CD4-positive, alpha-beta T cell treated with Interleukin-17A for 1 hour (primary cell): ENCODE data around the gene DAB2IP.
"Not testable (repeated sequence)": the region's sequence is repeated elsewhere in the genome, so short reads cannot be mapped to it uniquely, and the experiment has no call there.

Source experiments
- DNase-seq: peaks from one replicate; pipeline ENCODE4 v3.0.0-alpha.2; 2020

The DAB2IP gene

DNA sequence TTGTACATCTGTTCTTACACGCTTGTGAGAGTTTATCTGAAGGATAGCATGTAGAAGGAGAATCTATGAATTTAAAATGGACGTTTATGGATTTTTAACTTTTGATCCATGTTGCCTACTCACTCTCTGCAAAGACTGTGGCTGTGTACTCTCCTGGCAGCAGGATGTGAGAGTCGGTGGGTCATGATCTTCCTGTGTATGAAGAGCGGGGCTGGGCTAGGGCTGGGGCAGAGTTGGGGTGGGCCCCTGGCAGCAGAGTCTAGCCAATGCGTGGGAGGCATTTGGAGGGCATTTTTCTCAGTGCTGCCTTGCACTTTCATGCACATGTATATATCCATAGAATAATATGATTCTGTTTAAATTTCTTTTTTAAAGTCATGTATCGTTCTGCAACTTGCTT, 24.0 kb upstream of the DAB2IP start:
- no peak for DNase-seq

DNA sequence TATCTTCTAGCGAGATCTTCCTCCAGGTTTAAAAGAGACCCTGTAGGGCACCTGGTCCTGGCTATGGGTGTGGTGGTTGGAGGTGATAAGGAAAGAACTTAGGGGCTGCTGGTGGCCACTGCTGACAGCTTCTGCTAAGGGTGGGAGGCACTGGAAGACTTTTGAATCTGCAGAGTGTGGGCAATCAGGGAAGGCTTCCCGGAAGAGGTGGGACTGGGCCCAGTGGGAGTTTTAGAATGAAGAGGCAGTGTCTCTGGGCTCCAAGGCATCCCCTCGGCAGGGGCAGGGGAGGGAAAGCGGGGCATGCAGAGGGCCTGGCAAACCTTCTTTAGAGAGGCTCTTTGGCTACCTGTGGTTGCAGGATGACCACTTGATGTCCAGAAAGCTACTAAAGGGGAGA, 23.0 kb upstream of the DAB2IP start:
- DNase-seq, result no peak

DNA sequence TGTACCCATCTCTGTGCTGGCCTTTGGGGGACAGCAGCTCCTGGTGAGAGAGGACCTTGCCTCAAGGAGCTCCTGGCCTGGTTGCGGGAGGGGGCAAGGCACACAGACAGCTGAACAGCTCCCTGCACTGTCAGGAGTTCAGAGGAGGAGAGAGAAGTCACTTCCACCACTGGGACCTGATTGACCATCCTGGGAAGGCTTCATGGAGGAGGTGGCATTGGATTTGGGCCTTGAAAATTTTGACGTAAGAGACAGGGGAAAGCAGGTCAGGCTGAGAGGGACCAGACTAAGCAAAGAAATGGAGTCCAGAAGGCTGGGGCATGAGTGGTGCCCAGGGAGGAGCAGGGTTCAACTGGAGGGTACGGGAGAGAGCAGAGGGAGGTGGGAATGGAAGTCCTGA, 20.3 kb upstream of the DAB2IP start:
- DNase-seq, result no peak

DNA sequence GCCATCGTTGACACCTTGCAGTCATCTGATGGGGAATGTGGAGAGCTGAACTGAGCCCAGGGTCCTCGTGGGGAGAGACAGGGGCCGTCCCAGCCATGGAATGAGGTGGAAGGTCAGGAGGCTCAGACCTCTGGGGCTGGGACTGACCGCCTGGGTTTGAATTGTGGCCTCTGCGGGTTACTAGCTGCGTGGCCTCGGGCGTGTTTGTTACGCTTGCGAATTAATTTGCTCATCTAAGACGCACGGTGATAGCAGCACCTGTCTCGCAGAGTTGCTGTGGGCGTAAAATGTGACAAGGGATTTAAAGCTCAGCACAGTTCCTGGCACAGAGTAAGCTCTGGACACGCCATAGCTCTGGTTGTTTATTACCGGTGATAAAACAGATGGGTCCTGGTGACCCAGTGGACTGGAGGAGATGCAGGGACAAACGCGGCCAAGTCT, 19.4 kb upstream of the DAB2IP start:
- no peak for DNase-seq

DNA sequence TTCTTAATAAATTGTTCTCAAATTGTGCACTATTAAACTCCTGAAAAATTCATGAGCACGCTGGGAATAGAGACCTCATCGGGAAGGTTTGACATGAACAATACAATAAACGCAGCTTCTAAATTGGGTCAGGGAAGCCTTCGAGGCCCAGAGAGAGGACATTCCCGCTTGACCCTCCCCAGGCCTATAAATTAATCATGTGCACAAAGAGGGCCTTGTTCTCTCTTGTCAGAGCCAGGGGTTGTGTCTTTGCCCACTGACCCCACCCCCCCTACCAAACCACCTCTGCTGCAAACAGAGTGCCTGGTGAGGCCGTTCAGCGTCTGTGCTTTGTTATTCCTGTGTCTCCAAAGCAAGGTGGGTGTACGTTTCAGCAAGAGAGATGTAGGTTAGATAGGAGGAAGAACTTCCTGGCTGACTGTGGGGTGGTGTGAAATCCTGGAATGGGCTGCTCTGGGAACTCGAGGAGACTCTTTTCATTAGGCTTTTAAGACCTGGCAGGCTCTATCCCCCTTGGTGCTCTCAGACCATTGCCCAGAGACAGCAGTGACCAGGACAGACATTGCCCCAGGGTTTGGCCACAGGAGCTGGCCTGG, 18.2 kb upstream of the DAB2IP start:
- no peak for DNase-seq

DNA sequence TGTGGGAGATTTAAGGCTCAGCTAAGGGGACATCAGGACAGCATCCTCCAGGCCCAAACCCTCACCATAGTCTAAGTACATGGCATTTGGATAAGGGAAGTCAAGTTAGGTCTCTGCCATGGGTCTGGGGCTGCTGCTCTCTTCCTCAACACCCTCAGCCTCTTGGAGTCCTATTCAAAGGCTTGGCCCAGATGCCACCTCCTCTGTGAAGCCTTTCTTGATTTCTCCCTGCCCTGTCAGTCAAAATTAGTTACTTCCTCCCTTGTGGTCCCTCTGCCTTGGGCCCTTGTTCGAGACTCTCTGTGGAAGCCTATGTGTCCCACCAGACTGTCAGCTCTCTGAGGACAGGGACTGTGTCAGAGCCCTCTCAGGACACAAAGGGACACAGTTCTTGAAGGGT, 17.7 kb upstream of the DAB2IP start:
- no peak for DNase-seq

DNA sequence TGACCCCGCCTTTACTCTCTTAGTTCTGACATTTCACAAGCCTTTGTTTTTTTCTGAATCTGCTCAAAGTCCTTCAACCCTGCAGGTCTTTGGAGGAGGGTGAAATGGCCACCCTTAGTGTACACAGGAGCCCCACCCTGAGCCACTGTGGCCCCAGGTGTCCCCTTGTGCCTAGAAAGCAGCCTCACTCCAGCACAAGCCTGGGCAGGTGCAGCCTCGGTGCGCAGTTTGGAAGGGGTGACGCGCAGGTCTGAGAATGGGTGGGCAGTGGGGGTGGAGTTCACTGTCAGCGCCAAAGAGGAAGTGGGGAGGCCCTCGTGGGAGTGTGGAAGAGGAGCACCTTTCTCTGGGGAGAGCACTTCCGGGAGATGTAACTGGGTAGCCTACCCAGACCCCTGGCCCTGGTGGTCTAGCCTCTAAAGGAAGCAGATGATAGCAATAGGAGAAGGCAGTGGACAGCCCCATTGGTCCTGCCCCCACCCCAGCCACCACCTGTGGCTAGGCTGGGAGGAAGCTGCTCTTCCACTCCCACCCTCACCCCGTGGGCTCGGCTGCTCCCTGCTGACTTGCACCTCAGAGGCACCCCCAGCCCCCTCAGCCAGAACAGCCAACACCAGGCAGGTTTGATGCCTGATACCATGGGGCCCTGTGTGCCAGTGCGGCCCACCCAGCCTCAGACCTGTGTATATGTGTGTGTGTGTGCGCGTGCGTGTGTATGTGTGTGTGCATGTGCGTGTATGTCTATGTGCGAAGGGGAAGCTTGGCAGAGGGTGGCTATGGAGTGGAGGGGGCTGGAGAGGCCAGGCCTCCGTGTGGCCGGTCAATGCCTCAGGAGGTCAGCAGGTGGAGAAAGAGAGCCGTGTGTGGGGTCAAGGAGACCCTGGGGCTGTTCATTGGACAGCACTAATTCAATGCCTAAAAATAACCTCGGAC, 16.8 kb upstream of the DAB2IP start:
- no peak for DNase-seq

DNA sequence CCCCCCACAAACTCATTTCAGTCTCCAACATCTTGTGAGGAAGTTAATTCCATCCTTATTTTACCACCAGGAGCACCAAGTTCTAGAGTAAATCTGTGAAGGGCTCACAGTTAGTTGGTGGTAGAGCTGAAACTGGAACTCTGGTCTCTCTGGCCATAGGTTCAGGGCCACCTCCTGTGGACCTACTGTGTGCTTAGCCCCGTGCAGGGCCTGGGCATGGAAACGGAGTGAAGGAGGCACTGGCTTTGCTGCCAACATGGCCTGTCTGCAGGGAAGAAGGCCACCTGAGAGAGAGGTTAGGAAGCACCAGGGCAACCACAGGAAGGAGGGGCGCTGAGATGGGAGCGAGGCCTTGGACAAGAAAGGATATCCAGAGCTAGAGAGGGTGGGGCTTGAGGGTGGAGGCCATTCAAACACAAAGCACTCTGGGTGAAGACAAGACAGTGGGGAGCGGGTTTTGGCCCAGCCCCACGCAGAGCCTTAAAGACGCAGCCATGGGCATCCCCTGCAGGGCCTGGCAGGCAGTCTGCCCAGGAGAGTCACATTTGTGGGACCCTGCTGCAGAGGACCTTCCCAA, 16.0 kb upstream of the DAB2IP start:
- no peak for DNase-seq

DNA sequence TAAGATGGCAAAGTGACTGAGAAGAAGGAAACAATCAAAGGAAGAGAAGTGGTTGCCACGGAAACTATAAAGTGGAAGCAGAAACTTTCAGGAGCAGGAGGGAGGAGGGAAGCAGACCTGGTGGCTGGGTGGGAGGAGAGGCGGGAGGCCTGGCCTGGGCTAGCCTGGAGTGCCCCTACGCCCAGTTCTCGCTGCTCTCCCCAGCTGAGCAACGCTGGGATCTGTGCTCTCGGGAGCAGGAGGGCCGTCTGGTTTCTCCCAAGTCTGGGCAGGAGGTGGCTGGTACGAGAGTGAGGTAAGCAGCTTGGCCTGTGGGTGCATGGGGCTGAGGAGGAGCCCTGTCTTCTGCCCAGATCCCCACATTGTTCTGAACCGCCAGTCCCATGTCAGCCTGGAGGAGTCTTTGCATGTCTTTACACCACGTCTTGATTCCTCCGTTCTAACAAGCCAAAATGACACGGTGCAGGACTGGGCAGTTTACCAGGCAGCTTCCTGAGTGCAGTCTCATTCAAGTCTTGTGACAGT, 15.0 kb upstream of the DAB2IP start:
- DNase-seq, result no peak

DNA sequence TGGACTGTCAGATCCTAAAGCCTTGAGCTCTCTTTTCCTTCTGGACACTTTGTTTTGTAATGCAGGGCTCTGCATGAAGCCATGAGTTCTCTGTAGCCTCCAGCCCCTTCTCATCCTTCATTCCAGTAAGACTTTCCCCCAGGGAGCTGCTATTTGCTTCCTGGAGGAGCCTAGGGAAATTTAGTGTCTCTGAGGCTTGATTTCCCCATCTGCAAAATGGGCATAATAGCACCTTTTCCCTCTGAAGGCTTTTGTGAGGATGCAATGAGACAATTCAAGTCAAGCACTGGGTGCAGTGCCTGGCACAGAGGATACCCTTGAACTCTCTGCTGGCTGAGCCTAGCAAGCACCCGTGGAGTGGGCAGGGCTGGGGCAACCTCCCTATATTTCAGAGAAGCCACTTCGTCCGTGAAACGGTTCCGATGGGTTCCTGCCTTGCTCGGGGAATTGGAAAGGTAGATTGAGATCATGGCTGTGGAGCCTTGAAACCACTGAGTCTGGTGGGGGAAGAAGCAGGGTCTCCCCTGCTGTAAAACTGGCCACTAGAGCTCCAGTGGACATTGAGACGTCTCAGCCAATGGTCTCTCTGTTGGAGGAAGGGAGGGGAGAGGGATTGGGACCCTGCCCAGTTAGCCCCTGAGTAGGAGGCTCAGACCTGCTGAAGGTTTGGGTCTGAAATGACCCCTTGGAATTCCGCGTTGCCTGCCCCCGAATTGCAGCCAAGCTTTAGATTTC, 14.3 kb upstream of the DAB2IP start:
- DNase-seq, result no peak

DNA sequence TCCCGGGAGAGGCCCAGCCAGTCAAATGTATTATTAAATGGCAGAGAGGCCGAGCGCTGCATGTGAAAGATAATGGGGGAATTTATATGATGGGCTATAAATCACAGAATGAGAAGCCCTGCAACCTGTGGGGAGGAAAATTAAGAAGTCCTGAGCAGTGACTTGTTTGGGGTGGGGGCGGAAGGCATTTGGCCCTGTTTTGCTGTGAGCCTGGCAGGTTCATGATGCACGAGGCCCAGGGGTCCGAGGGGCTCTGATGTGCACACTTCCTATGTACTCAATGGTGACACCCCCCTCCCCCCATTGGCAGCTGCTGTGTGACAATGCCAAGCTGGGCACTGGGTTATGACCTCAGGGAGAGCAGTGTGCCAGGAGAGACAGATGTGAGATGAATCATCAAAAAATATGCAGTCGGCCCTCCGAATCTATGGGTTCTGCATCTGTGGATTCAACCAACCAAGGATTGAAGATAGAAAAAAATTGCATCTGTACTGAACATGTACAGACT, 13.7 kb upstream of the DAB2IP start:
- DNase-seq, result no peak

DNA sequence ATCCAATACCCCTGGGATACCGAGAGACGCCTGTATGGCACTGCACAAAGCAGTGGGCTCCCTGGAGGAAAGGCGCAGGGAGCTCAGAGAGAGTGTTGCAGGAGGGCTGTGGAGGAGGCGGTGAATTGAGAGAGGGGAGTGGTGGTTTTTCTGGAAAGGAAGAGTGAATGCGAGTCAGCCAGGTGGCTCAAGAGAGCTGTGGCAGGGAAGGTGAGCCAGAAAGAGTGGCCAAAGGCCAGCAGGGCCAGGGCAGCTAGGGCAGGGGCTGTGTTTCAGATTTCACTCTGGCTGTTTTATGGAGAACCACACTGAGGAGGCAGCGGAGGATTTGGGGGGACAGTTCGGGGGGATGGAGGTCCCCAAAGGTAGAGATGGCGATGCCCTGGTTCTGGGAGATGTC, 13.0 kb upstream of the DAB2IP start:
- no peak for DNase-seq

DNA sequence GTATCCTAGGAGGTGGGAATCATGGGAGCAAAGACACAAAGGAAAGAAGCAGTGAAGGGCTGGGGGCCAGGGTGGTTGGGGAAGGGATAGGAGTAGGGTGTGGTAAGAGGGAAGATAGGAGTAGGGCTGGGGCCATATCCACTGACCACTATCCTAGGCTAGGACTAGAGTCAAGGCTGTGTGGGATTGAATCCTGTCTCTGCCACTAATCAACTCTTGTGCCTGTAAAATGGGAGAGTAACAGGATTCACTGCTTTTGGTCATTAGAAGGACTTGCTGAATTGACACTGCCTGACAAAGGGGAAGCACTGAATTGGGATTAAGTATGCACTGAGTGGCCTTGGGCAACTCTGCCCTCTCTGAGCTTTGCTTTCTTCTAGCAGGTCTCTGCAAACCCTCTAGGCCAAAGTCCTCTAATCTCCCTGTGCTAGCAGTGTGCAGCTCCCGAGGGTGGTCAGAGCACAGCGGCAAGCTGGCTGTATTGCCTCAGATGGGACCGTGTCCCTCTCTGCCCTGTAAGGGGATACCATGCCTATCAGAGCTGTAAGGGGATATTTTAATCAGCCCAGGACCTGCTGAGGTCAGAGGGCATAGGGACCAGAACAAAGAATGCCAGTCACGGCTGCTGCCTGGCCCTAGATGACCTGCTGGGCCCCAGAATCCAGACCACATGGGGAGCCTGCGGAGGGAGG, 12.4 kb upstream of the DAB2IP start:
- no peak for DNase-seq

DNA sequence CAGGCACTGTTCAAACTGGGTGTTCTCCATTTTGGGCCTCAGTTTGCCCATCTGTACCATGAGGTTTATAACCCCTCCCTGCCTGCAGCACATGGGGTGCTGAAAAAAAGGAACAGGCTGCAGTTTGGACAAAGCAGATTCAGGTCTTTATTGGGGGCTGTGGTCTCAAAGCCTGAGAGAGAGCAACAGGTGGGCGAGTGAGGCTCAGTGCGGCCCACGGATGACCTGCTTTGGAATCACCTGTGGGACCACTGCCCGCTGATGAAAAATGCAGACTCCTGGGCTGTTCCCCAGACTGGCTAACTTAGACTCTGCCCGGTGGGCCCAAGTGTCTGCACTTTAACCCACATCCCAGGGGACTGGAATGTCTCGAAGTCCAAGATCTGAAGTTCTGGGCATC, 11.8 kb upstream of the DAB2IP start:
- DNase-seq, result no peak

DNA sequence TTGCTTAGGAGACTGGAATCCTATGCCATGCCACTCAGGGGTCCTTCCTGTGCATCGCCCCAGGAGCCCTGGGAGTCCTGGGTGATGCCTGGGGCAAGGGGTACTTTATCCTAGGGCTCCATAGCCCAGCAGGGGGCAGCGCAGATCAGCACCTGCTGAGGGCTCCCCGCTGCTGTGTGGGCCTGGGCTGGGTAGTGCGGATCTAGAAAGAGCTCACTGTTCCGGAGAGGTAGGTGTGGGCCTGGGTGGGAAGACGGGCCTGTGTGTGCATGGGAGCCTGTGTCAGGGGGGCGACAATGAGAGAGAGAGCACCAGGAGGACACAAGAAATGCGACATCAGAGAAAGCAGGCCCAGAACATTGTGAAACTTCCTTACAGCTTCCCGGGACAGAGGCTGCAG, 11.4 kb upstream of the DAB2IP start:
- no peak for DNase-seq

DNA sequence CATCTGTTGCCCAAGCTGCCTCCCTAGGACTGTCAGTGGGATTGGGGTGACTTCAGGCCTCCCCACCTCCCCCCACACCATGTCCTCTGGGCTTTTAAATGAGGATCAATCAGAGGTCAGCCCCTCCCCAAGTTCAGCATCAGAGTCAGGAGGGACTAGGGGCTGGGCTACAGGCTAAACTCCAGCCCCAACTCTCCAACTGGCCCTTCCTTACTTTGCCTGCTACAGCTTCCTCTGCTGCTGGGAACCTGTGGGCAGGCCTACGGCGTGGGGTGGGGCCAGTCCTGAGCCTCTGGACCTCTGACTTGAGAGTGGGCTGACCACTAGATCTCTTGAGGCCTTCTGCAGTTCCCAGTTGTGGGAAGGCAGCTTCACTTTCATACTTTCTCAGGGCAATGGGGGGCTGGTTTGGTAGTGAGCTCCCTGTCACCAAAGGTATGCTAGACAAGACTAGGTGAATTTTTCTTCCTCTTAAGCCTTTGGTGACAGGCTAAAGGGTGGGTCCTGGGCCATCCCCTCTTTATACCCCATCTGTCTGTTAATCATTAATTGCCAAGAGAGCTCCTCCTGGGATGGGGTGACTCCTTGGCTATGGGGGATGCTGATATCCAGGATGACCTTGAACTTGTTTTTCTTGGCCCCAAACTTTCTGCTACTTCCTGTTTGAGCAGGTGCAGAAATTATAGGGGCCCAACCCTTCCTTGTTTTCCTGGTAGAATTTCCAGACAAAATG, 10.8 kb upstream of the DAB2IP start:
- no peak for DNase-seq

DNA sequence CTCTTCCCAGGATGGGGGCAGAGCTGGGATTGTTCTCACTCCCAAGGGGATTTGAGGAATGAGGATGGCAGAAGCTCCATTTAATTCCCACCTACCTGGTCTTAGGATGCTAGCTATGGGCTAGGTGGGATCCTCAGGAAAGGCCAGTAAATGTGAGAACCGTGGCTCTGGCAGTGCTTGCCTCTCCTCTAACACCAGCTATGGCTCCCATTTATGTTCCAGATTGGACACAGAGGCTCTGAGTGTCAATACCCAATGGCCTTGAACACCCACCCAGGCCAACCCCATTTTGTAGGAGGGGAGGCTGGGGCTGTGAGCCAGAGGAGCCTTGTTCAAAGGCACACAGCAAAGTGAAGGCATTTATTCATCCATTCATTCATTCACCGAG, 10.2 kb upstream of the DAB2IP start:
- no peak for DNase-seq

DNA sequence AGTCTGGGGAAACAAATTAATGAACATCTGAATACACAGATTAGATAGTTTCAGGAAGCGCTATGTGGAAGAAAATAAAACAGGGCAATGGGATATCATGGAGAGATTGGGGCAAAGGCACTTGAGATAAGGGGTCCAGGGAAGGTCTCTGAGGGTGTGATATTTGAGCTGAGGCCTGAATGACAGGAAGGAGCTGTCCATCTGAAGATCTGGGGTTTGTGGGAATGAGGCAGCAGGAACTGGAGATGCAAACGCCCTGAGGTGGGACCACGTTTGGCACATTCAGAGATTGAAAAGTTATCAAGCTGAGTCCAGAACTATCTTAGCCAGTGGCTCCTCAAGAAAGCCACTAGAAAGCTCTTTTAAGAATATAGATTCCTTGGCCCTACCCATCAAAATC, 8.7 kb upstream of the DAB2IP start:
- DNase-seq, result no peak

DNA sequence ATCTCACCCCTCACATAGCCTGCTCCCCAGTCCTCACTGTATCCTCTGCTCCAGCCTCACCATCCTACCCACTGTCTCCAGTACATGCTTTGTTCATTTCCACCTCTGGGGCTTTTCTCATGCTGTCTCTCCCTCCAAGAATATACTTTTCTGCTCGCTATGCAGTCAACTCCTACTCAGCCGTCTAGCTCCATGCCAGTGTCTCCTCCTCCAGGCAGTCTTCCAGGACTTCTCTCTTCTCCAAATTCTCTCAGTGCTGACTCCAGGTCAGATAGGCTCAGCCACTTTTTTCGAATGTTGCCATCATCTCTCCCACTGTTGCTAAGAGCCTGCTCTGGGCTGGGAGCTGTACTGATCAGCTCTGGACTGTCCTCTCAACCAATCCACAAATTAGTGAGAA, 8.0 kb upstream of the DAB2IP start:
- no peak for DNase-seq

DNA sequence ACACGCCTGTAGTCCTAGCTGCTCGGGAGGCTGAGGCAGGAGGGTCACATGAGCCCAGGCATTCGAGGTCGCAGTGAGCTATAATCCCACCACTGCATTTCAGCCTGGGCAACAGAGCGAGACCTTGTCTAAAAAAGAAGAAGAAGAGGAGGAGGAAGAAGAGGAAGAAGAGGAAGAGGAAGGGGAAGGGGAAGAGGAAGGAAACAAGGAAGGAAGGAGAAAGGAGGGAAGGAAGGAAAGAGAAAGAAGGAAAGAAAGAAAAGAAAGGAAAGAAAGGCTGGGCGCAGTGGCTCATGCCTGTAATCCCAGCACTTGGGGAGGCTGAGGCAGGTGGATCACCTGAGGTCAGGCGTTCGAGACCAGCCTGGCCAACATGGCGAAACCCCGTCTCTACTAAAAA, 7.4 kb upstream of the DAB2IP start:
- not testable (repeated sequence) for DNase-seq

DNA sequence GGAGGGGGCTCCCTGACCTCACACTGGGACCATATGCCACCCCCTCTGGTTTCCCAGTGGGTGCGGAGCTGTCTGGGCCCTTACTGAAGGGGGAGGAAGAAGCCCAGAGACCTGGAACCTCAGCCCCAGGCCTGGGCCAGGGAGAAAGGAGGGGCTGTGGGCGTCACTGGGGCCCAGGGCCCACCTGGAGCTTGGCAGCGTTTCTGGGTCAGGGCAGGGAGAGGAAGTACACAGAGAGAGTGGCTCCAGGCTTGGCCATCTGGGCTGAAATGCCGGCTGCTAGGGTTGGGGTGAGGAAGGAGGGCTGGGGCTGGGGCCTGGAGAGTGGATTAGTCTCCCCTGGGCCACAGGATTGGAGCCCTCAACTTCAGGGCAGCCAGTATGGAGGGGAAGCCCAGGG, 6.4 kb upstream of the DAB2IP start:
- DNase-seq, result no peak
